Activated CD4-positive, alpha-beta T cell treated with anti-CD3 and anti-CD28 coated beads, Interleukin-10, Interleukin-2, amounts not matched to agents 100 ng/mL and 50 ng/mL, durations not matched to agents 16 hours and 8 hours (primary cell): ENCODE results near the gene SLX9.

Experiments used
- DNase-seq: peaks from one replicate; pipeline ENCODE4 v3.0.0-alpha.2; 2020

SLX9 gene, protein sequence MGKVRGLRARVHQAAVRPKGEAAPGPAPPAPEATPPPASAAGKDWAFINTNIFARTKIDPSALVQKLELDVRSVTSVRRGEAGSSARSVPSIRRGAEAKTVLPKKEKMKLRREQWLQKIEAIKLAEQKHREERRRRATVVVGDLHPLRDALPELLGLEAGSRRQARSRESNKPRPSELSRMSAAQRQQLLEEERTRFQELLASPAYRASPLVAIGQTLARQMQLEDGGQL

DNA sequence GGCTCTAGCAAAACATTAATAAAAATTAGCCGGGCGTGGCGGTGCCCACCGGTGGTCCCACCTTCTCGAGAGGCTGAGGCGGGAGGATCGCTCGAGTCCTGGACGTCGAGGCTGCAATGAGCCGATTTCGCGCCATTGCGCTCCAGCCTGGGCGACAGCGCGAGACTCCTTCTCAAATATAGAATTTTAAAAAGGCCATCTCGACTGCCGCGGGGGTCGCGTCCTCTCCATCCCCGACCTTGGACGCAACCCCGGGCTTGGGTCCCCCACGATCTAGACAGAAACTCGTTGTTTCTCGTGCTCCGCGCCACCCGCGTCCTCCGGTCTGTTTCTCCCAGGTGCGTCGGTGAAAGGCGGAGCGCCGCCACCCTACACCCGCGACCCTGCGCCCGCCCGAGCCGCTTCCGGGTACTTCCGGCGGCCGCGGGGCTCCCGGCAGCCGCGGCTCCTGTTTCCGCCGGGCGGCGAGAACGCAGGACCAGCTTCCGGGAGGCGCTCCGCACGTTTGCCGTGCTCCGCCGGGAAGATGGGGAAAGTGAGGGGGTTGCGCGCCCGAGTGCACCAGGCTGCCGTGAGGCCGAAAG, at the start of gene SLX9:
Gene SLX9 (plus strand): TSS at position 498 of the 584 bp plus-strand sequence. CDS start 29 bp downstream, at position 527.
- DNase-seq = peak; percentile 90

DNA sequence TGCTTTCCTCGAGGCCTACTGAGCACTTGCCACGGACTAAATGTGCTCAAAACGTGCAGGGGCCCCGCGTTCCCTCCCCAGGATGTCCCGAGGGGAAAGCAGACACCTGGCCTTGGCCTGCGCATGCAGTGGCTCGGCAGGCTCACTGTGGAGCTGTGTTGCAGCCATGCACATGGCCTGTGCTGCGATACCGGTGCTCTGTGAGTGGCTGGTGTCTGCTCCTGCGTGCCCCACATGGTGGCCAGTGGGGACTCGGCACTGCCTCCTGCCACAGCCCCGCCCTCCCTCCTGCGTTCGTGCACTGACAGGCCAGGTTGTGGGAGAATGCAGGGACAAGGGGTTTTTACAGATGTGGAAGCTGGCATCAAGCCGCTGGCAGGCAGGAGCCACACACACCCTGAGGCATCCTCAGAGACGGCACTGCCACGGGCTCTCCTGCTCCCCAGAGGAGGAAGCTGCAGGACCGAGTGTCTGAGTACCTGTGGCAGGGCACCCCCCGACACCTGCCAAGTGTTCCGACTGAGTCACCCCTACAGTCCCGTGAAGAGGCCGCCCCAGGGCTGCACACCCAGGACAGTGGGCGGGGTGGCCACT, 49.4 kb upstream of the SLX9 start:
- DNase-seq = no peak

DNA sequence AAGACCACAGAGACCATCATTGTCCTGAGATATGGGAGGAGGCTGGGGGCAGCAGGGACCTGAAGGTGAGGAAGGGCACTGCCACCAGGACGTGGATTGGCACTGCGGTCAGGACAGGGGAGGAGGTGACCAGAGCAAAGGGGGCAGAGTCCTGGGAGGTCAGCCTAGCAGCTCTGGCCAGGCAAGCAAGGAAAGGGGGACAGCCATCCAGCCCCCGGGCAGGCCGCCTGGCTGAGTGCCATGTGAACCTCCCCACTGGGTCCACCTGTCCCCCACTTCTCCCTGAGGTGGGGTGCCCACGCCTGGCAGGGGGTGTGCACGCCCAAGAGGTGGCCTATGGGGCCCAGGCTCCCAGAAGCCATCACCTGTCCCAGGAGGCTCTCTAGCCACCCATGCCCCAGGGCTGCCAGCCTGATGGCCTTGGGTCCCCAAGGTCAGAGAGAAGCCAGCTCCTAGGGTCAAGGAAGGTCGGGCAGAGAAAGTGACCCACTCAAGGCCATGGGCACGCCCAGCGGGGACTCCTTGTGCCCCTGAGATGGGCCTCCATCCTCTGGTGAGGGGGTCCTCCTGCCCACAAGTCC, 48.8 kb upstream of the SLX9 start:
- no peak for DNase-seq

DNA sequence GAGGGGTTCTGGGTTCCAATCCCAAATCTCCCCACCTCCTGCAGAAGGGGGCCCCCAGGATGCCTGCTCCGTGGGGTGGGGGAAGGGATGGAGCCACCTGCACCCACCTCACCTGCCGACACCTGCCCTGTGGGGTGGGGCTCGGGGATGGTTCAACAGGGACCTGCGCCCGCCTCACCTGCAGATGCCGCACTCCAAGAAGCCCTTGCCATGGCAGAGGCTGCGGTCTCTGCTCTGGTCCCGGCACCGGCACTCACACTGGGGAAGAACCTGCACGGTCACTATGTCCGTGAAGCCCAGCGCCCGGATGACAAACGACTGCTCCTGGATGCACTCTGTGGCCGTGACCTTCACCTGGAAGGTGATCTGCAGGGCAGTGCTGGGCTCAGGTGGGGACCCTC, 48.2 kb upstream of the SLX9 start:
- no peak for DNase-seq

DNA sequence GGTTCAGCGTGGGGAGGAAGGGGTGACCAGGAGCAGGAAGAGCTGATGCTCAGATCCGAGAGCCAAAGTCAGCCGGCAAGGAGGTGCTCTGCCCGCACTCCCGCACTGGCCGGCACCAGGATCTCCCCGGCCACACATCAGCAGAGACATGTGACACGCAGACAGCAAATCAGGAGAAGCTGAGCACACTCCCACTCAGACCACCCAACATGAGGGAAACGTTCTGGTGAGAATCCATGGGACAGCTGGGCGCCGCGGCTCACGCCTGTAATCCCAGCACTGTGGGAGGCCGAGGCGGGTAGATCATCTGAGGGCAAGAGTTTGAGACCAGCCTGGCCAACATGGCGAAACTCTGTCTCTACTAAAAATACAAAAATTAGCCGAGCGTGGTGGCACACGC, 47.7 kb upstream of the SLX9 start:
- DNase-seq = no peak

DNA sequence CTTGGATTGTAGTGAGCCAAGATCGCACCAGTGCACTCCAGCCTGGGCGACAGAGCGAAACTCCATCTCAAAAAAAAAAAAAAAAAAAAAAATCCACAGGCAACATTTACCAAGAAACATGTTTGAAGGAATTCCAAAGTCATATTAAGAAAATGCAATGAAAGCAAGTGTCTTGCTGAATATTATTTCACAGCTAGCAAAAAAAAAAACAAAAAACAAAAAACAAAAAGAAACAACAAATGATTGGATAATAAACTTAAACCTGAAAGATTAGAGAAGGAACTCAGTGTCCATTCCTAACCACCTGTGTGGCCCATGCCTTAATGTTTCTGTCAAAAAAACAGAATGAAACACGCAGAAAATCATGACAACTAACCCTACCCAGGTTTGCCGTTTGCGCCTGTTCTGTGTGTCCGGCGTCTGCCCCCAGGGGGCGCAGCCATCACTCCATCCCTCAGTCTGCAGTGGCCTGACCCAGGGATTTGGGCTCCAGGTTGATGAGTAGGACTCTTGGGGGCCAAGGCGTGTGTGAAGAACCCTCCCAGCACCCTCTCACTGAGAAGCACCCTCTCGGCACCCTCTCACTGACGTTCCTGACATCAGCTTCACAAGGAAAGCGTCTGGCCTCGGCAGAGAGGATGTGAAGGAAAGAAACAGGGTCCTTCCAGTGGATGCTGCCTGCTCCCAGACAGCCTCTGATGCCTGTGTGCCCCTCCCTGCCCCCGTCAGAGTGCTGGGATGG, 47.1 kb upstream of the SLX9 start:
- DNase-seq = peak; percentile 79

DNA sequence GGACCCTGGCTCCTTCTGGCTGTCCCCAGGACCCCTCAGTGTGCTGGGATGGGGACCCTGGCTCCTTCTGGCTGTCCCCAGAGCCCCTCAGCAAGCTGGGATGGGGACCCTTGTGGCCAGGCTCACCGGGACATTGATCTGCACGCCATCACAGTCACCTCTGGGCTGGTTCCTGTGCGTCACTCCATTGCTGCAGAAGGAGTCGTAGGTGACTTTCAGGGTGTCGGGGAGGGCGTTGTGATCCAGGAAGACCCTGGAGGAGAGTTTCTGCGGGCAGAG, 46.6 kb upstream of the SLX9 start:
- no peak for DNase-seq

DNA sequence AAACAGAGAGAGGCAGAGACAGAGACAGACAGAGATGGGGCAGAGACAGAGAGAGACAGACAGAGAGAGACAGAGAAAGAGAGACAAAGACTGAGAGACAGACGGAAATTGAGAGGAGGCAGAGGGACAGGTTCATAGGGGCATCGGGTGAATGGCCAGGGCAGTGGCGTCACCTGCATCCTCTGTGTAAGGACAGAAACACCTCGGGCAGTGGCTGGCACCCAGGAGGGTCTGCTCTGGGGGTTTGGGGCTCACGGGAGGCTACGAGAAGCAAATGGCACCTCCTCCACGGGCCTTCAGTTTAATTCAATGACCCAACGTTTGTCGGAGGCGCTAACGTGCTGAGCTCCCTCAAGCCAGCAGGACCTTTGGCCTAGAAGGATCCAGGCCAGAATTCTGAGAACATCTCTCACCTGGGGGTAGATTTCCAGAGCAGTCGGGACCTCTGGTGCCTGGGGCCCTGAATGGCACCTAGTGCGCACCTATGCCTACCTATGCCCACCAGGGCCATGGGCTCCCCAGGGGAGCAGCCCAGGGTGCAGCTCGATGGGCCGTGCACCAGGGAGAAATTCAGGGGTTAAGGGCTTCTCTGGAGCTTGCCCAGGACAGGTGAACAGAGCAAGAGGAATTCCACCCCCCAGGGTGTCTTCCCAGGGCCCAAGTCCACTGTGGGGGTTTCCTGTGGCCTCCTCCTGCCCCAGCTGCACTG, 45.7 kb upstream of the SLX9 start:
- DNase-seq = no peak

DNA sequence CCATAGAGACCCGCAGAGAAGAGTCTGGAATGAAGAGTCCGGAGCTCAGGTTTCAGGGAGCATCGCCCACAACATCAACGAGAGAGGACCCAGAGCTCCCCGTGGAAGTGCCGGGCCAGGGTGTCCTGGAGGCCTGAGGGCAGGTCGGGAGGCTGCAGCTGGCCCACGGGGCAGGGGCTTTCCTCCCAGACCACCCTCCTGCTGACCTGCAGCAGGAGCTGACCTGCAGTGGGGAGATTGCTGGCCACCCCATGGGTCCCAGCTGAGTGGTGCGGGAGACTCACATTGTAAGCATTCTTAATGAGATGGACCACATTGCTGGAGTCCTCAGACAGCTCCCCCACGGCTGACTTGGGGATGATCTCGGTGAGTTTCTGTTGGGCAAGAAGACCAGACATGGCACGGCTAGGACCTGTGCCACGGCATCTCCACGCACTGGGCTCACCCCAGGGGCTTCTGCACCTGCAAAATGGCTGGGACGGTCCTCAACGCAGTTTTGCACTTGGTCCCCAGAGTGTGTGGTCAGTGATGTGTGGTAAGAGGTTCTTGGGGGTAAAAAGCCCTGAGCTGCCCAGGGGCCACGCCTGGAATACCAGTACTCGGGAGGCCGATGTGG, 45.0 kb upstream of the SLX9 start:
- DNase-seq = no peak

DNA sequence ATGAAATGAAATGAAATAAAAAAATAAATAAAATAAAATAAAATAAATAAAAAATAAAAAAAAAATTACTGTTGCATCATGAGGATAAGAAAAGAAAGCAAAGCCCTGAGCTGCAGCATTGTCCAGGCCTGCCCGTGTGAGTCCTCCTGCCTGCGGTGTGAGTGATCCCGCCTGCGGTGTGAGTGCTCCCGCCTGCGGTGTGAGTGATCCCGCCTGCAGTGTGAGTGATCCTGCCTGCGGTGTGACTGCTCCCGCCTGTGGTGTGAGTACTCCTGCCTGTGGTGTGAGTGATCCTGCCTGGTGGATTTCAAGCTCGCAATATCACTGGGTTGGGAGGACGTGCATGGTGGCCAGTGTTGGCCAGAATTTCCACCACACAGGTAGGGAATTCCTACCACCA, 44.0 kb upstream of the SLX9 start:
- no peak for DNase-seq

DNA sequence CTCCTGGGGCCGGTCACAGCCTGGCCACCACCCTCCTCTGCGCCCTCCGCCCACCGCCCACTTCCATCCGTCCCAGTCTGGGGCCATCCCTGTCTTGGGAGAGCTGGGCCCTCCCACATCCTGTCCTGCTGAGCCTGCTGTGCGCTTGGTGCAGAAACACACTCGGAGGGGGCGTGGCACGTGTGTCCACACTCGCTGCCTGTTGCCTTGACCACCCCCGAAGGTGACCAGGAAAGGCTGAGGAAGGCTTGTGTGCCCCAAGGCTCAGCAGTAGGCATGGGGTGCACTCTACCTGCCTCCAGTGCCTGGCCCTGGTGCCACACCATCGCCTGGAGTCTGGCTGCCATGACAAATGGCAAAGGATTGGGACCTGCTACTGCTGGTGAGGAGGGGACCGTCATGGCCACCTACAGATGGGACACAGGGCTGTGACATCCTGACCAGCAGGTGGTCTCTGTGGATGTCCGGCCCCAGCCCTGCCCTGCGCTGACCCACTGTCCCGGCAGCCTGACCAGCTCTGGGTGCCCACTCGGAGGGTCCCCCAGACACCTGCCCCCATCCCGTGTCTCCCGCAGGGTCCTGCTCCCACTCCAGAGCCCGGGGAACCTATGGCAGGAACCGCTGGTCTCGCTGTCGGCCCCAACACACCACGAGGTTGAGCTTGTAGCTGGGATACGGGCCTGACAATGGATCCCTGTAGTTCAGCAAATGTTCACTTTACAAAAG, 43.1 kb upstream of the SLX9 start:
- no peak for DNase-seq

DNA sequence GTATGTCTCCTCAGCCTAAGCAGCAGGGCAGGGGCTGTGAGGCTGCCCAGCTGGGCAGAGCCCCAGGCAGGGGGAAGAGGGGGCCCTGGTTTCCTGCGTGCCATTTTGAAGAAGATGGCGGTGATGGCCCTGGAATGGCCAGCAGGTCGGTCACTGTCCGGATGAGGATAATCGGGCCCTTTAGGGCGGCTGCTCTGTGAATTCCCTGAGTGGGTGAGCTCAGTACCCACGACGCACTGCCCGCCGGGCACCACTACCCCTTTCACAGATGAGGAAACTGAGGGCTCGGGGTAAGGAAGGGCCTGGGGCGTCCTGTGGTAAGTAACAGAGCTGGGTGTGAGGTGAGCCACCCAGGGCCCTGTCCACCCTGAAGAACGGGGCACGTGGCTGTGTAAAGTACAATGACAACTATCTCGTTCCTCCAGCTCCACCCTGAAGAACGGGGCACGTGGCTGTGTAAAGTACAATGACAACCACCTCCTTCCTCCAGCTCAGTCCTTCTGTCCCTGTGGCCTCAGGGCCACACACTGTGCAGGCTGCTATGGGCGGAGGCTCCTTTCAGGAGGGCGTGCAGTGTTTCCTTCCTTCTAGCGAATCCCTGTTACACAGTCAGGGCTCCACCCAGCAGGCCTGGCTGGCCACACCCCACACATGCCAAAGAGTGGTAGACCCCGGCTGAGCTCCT, 42.4 kb upstream of the SLX9 start:
- DNase-seq = no peak

DNA sequence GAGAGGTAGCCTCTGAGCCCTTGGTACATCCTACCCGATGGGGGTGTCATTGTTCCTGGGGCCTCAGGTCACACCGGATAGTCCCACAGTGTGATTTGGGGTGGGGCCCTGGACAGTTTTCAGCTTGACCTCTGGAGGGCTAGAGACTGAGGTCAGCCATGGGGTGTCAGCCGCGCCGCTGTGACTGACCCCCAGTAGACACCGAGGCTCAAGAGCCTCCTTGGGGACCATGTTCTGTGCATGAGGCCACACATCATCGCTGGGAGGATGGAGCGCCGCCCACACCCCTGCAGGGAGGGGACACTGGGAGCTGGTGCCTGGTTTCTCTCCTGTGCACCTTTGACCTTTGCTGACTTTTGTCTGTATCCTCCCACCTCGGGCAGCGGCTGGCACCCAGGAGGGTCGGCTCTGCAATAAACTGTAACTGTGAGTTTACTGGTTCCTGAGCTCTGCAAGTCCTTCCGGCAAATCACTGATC, 41.8 kb upstream of the SLX9 start:
- DNase-seq = no peak

DNA sequence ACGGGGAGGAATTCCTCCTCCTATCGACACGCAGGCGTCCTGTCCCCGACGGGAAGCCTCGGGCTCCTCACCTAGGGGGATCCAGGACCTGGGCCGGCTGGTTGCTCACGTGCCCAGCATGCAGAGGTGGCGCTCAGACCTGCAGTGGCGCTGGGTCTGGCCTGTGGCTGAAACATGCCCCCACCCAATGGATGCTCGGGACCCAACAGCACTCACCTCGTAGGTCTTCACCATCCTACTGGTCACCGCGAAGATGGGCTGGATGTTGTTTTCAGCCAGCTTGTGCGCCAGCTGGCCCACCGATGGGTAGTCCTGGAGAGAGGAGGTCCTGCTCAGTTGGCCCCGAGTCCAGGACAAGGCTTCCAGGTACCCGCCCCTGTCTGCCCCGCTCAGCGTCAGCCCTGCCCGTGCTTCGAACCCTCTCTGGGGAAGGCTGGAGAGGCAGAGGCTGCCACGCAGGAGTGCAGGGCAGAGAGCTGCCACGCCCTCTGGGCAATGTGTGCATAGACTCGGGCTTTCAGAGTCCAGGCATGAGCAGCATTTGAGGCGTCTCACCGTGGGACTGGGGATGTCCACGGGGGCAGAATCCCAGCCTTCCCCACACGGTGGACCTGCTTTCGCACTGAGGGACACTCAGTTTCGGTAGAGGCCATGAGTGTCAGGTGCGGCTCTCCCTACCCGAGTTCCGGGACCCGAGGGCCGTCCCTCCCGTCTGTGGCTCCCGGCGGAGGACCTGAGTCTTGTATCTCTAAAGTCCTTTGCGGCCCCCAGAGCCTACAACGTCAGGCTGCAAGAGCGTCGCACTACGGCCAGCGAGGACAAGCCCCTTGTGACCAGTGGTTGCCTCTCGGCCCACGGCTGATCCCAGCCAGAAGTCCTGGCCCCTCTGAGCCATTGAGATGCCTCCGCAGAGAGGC, 40.7 kb upstream of the SLX9 start:
- DNase-seq = no peak

DNA sequence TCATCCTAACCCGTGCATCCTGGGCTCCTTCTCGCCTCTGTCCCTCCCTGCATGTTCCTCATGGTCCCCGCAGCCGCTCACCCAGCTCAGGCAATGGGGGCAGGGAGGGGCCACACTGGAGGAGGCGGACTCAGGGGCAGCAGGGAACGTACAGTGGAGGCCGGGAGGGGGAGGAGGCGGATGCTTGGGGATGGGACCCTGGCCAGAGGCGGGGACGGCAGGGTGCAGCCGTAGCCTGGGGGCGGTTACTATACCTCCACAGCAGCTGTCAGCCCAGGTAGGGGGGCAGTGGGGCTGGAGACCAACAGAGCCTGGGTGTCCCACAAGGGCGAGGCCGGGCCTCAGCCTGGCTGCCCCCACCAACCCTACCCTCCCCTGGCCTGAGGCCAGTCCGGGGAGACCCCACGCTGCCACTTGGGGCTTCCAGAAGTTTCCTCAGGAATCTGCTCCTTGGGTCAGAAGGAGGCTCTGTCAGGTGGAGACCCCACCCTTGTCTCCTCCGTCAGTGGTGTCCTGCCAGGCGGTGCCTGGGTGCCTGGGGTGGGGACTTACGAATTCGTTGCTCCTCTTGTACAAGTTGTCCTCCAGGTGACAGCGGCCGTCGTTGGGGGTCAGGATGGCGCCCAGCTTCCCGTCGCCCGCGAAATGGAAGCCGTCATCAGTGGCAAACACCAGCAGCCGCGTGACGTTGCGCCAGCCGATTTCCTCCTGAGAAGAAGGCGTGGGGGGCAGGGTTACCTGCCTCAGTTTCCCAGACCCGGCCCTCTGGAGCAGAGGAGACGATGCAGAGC, 39.9 kb upstream of the SLX9 start:
- no peak for DNase-seq

DNA sequence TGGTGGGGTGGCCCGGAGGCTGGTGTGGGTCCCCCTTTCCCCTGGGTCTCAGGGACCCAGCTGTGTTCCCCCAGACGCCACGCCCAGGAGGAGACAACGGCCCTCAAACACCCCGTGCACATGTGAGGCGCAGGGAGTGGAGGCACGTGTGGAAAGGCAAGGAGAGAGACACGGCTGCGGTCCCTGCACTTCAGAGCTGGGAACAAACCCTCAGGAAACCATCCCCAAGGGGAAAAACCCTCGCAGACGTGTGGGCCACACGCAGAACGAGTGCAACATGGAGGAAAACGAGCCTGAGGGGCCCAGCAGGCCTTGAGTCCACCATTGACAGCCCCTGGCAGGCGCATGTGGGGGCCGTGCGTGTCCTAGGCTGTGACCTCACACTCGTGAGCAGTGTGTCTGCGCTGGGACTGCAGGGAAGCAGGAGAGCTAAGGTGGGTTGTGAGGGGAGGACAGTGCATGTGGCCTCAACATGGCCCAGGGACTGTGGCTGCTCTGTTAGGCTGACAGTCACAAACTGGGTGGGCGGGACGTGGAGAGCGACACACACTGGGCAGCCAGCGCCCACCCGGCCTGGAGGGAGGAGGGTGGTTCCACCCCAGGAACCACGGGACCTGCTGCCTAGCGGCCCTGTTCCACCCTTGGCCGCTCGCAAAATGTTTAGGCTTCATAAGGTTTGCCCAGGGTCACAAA, 39.1 kb upstream of the SLX9 start:
- DNase-seq = no peak

DNA sequence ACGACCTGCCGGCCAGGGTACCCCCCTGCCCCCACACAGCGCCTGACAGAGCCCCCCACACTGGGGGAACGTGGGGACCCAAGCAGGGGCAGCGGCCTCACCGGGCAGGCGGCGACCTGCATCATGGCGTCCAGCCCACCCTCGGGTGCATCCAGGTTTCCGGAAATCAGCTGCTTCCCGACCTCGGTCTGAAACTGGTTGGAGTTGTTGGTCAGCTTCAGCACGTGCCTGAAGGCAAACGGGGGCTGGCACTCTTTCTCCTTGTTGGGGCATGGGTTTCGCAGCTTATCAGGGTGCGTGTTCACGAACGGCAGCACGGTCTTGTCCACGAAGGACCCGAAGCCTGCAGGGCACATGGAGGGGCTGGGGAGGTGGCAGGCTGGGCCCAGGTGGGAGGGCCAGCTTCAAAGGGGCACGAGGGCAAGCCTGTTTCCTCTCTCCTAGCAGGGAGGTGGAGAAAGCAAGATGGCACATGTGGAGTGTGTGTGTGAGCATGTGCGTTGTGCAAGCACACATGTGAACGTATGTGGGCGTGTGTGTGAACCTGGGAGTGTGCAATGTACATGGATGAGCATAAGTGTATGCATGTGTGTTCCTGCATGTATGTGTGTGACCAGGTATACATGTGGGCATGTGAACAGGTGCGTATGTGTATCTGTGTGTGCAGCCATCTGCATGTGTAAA, 38.3 kb upstream of the SLX9 start:
- no peak for DNase-seq
